NCI-H1105 treated with DMSO at 0.1 percent for 48 hours (cell line): ENCODE results near the gene TUBB4A.
"Not testable (repeated sequence)": the region's sequence is repeated elsewhere in the genome, so short reads cannot be mapped to it uniquely, and the experiment has no call there.

Source experiments
- DNase-seq: peaks from one replicate; lab custom pipeline; 2025; lab: John Stamatoyannopoulos, UW

TUBB4A gene

DNA sequence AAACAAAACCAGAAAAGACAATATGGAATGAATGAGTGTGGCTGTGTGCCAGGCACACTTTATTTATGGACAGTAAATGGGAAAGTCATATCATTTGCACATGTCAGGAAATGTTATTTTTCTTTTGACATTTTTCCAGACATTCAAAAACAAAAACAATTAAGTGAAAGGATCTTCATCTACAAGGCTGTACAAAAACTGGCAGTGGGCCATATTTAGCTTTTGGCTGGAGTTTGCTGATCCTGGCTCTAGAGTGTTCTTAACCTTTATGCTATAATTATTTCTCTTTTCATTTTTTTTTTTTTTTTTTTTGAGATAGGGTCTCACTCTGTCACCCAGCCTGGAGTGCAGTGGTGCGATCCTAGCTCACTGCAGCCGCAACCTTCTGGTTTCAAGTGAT lies 22.2 kb upstream of the TUBB4A start:
- peak; percentile 36 for DNase-seq

DNA sequence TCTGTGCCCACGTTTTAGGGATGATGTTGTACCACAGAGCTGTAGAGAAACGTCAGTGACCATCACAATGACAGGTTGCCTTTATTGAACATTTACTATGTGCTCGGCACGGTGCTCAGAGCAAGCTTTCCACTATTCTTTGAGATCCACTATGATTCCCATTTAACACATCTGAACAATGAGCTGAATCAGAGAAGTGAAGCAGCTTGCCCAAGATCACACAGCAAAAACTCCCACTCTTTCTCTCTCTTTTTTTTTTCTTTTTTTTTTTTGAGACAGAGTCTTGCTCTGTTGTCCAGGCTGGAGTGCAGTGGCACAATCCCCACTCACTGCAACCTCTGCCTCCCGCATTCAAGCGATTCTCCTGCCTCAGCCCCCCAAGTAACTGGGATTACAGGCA lies 20.6 kb upstream of the TUBB4A start:
- no peak for DNase-seq

DNA sequence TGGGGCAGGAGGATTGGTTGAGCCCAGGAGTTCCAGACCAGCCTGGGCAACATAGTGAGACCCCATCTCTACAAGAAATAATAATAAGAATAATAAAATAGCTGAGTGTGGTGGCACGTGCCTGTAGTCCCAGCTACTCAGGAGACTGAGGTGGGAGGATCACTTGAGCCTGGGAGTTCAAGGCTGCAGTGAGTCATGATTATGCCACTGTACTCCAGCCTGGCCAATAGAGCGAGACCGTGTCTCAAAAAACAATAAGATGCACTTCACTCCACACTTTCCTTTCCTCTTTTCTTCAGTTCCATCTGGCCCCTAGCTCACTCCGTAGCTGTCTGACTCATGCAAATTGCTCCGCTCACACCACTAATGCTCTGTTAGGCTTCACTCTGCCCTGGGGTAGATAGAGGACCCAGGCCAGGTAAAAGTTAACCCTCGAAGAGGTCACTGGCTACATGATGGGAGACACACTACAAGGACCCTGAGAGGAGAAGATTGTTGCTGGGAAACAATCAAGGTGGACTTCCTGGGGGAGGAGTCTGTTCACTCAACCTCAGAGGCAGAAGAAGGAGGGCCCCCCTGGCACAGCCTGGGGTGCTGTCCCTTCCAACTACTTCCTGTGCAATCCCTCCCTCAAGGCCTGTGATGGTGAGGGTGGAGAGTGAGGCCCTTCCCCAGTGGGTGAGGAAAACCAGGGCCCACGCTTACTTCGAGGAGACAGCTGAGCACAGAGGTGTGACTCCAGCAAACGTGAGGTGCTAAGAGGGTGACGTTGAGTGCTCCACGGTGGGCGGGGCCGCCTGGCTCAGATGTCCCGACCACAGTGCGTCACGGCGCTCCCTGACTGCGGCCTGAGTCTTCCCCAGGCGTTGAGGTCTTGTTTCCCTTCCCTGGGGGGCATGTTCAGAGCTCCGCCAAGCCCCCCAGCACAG lies 19.9 kb upstream of the TUBB4A start:
- no peak for DNase-seq

DNA sequence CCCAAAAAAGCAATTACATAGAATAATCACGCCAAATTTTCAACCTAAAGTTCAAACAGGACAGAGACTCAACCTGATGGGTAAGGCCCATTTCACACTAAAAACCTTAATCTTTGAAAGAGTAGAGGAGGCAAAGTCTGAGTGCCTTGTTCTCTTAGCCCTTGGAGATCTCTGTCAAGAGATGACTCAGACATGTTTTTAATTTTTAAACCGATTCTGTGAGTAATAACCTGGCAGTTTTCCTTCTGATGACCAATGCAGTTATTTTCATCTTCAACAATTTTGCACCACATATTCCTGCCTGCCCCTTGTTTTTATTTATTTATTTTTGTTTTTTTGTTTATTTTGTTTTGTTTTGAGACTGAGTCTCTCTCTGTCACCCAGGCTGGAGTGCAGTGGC lies 17.2 kb upstream of the TUBB4A start:
- DNase-seq, result no peak

DNA sequence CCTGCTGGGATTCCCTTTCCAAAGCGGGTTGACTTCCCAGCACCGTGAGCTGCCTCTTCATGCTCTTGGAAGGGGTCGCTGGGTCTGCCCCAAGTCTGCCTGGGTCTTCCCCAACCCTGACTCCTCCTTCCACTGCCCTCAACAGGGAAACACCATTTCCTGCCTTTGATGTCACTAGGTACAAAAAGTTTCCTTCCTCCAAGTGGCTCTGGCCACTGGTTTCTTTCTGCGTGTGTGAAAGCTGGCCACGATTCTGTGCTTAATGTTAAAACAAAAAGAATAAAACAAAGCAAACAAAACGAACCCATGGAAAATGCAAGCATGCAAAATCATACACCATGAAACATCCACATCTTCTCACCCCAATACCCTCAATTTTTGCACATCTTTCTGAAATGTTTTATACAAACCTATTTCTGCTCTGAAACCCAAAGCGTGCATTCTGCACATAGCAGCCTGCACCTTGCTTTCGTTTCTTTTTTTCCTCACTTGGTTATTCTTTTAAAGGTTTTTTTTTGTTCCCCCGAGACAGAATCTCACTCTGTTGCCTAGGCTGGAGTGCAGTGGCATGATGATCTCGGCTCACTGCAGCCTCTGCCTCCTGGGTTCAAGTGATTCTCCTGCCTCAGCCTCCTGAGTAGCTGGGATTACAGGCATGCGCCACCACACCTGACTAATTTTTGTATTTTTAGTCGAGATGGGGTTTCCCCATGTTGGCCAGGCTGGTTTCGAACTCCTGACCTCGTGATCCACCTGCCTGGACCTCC lies 16.2 kb upstream of the TUBB4A start:
- DNase-seq, result no peak

DNA sequence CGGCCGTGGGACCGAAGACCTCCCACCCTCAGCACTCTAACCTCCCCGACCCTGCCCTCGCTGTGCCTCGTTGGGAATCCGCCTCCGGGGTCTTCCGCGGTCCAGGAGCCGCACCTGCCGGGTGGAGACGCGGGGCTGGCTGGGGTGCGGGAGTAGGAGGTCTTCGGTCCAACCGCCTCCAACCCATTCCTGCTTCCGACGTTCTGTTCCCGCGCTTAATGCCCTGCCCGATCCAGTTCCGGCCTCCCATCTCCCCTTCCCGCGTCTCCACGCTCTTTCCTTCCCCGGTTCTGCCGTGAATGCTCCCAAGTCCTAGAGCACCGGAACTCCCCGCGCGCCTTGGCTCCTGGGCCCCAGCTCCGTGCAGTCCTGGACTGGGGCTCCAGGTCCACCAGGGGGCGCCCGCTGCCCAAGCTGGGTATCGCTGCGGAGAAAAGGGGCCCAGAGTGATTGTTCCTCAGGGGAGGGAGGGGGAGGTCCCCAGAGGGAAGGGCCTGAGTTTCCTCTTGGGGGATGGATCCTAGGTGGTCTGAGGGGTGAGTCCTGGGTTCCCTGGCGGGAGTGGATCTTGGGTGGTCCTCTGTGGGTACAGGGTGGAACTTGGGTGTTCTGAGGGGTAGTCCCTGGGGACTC lies 14.7 kb upstream of the TUBB4A start:
- DNase-seq, result peak; percentile 44

DNA sequence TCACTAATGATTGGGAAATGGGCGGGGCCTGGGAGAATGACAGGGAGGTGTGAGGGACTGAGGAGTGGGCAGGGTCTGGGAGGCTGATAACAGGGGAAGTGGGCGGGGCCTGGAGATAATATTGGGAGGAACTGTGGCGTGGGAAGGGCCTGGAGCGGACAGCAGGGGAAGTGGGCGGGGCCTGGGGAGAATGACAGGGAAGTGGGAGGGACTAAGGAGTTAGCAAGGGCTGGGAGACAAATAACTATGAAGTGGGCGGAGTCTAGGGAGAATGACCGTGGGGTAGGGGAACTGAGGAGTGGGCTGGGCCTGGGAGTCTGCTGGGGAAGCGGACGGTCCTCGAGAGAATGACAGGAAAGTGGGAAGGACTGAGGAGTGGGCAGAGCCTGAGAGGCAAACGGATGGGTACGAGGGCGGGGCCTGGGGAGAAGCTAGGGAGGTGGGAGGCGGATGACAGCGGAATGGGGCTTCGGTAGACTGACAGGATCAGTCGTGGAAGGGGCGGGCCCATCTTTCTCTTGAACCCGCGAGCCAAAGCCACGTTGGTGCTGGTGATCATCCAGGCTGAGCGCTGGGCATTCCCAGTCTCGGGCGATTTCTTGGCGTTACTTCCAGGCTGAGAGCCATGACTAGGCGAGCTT lies 14.0 kb upstream of the TUBB4A start:
- DNase-seq, result no peak

DNA sequence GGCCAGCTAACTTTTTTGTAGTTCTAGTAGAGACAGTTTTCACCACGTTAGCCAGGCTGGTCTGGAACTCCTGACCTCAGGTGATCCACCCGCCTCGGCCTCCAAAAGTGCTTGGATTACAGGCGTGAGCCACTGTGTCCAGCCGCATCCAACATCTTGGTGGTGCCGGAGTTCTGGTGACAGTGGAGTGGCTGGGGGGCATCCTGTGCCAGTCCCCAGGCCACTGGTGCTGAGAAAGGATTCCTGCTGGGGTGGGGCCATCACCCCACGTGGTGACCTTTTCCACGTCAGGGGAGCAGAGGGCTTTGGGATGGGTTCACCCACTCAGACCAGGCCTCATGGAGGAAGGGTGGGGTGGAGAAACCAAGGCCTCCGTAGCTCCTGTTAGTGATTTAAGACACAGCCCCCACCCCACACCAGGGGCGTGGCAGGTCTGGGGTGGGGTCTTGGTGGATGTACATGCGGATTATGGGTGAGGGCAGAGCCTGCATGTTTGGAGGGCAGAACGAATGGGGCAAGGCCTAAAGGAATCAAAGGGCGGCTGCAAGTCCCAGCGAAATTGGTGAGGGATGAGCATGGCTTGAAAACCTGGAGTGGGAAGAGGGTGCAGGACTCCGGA lies 12.9 kb upstream of the TUBB4A start:
- DNase-seq, result no peak

DNA sequence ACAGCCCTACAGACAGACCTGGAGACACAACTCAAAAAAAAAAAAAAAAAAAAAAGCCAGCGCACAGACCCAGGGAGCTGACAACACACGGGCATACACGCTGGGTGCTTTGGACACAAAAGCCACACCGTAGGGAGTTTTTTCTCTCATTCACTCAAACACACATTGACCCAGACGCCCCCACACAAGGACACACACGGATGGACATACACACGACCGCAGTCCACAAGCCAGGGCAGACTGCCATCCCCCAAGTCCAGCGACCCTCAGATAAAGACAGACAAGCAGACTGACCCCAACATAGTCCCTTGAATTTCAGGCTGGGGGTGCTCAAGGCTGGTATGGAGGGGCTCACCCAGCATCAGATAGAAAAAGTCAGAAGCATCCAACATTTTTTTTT lies 12.0 kb upstream of the TUBB4A start:
- DNase-seq, result no peak

DNA sequence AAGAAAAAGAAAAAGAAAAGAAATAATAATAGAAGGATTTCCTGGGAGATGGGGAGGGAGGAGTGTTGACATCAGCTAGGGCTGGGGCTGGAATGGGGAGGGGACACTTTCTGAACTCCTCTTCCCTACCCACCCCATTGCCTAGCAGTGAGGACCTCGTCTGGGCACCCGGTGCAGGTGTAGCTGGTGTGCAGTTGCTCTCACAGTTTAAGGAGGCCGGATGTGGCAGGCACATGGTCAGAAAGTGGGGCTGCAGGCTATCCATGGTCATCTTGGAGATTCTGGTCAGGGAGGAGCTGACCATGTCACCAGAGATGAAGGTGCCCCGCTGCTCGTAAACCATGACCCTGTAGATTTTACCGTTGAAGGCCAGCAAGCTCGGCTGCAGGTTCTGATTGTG lies 8.5 kb upstream of the TUBB4A start:
- DNase-seq, result no peak

DNA sequence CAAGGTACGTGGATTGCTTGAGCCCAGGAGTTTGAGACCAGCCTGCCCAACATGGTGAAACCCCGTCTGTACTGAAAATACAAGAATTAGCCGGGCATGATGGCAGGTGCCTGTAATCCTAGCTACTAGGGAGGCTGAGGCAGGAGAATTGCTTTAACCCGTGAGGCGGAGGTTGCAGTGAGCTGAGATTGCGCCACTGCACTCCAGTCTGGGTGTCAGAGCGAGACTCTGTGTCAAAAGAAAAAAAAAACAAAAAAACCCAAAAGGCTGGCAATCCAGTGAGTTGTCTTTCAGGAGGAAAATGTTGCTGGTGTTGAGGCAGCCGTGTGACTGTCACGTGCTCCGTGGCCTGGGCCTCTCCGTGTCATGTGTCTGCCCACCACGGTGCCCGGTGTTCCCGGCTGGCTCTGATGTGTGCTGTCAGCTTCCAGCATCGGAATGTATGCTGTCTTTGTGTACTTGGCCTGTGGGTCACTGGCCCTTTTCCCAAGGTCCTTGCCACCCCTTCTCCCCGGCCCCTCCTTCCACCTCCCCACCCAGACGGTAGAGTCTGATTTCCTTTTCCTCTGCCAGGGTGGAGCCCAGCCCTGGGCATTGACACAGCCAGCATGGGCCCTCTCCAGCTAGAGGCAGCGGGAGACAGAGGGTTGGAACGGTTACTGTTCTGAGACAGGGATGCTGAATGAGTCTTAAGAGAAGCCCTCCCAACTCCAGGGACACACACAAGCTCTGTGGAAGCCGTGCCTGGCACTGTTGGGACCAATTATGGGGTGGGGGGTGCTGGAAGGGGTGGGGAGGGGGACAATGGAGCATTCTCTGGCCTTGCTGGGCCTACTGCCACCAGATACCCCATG lies 7.2 kb upstream of the TUBB4A start:
- DNase-seq, result no peak

DNA sequence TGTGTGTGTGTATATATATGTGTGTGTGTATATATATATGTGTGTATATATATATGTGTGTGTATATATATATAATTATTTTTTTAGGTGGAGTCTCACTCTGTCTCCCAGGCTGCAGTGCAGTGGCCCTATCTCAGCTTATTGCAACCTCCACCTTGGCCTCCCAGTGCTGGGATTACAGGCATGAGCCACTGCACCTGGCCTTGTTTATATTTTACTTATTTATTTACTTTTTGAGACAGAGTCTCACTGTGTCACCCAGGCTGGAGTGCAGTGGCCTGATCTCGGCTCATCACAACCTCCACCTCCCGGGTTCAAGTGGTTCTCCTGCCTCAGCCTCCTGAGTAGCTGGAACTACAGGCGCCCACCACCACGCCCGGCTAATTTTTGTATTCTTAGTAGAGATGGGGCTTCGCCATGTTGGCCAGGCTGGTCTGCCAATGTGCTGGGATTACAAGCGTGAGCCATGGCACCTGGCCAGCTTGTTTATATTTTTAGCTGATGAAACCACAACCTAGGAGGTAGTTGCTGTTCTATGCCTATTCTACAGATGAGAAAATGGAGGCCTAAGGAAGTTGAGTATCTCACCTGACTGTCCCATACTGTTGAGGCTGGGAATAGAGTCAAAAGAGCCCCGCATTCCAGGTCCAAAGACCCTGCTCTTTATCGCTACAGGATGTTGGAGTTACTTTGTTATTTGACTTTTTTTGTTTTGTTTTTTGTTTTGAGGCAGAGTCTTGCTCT lies 6.1 kb upstream of the TUBB4A start:
- not testable (repeated sequence) for DNase-seq

DNA sequence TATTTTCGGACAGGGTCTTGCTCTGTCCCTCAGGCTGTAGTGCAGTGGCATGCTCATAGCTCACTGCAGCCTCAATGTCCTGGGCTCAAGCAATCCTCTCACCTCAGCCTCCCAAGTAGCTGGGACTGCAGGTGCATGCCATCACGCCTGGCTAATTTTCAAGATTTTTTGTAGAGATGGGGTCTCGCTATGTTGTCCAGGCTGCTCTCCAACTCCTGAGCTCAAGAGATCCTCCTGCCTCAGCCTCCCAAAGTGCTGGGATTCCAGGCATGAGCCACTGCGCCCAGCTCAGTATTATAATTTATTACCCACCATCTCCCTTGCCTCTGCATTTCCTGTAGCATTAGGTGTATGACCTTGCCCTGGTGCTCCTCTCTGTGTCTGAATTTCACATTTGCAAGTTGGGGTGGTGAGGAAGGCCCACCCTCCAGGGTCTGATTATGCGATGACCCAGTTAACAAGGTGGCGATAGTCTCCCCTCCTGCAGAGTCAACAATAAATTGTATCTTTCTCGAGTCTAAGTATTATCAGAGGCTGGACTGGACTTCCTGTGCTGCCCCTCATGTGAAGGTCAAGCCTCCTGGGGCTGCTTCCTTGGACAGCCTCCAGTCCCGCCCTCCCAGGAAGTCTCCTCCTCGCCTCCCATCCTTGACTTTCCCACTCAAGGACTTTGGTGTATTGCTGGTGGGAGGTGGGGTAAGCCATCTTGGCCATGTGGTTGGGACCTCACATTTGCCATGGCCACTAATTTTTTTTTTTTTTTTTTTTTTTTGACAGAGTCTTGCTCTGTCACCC lies 1.5 kb upstream of the TUBB4A start:
- no peak for DNase-seq

DNA sequence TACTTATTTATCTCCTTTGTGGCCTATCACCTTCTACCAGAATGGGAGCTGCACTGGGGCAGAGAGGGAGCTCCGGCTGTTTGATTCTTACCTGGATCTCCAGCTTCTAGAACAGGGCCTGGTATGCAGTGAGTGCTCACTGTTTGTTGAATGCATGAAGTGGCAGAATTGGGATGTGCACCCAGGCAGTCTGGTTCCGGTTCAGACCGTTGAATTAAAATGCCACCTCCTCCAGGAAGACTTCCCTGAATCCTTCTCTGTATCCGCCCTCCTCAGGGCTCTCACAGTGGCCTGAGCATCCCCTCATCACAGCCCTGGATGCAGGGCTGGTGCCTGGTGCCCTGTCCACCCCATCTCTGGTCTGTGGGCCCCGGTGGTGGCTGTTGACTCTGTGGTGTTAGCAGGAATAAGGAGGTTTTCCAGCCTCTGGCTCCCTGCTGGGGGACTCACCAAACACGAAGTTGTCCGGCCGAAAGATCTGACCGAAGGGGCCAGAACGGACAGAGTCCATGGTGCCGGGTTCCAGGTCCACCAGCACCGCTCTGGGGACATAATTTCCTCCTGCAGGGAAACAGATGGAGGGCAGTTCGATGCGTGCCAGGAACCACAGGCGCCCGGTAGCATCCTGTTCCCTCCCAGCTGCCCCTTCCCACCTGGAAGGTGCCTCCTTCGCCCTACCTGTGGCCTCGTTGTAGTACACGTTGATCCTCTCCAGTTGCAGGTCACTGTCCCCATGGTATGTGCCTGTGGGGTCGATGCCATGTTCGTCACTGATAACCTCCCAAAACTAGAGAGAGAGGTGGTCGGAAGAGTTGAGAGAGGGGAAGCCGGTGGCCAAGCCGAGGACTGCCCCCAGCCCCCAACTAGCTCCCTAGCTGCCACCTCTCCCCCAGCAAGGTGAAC lies 1.0 kb downstream of the TUBB4A start:
- DNase-seq, result no peak

DNA sequence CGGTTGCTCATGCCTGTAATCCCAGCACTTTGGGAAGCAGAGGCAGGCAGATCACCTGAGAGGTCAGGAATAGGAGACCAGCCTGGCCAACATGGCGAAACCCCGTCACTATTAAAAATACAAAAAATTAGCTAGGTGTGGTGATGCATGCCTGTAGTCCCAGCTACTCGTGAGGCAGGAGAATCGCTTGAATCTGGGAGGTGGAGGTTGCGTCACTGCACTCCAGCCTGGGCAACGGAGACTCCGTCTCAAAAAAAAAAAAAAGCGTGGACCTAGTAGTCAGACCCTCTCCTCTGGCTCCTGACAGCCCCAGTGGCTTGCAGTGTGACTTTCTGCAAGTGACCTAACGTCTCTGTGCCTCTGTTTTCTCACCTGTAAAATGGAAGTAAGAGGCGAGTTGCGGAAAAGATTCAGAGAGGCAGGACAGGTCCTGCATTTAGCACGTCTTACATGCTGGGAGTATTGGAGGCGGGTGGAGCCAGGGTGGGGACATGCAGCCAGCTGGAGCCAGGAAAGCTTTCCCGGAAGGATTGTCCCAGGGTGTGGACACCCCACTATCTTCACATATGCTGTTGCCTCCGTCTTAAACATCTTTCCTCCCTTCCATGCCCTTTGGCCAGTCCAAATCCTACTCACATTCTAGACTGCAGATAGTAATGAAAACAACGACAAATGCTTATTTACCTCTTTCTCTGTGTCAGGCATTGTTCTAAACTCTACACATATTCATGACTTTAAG lies 2.9 kb downstream of the TUBB4A start:
- no peak for DNase-seq

DNA sequence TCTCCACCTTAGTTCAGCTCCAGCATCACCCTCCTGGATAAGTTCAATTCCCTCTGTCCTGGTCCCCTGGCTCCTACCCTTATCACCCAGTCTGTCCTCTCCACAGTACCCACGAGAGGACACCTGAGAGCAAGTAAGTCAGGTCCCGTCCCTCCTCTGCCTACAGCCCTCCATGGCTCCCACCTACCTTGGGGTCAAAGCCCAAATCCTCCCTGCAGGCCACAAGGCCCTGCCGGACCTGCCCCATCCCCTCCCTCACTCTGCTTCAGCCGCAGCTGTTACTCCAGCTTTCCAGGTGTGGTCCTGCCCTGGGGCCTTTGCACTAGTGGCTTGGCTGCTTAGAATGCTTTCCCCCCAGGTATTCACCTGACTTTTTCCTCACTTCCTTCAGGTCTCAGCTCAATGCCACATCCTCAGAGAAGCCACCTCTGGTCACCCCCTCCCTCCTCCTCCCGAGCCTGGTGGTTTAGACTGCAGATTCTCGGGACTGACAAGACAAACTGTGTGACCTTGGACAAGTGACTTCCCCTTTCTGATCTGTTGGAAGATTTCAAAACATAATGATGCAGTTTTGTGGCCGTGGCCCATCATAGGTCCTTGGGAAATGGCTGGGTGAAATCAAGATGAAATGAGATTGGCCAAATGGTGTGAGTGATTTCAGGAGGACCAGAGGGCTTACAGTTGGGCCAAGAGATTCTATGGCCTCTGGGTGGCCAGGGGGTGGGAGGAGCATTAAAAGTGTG lies 3.6 kb downstream of the TUBB4A start:
- no peak for DNase-seq

DNA sequence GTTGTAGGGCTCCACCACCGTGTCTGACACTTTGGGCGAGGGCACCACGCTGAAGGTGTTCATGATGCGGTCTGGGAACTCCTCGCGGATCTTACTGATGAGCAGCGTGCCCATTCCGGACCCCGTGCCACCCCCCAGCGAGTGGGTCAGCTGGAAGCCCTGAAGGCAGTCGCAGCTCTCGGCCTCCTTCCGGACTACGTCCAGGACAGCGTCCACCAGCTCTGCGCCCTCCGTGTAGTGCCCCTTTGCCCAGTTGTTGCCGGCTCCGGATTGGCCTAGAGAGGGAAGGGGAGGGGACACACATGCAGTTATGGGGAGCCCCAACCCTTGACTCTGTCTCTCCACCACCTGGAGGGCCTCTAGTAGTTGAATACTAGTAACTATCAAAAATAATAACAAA lies 6.2 kb downstream of the TUBB4A start:
- DNase-seq, result no peak
